Measurements from ENCODE around the gene TNFRSF21.

The TNFRSF21 gene

DNA sequence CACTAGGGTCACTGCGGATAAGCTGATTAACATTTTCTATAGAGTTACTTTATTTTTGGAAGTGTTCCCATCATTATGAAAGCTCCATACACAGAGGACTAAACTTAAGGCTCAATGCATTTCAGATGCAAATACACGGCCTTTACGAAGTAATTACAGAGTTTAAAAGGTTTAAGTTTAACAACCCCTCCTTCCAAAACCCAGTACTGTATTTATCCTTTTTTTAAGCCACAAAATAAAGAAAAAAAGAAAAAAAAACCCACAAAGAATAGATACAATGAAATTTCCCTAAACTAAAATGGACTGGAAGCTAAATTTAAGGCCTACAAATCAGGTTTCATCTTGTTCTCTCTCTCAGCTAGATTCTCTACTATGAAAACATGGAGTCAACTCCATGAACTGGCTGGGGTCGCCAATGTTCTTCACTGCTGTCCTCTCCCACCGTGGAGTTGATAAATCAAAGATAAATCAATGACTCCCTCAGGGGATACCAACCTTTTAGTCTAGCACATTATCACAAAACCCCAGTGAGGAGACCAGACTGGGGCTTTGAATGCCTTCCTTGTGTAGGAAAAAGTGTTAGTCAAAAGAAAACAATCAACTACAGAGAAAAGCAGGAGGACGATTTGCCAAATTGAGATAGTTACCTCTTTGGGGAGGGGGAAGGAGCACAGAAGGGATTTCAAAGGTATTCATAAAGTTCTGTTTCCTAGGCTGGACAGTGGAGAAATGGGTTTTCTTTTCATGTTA is 52.5 kb downstream of the TNFRSF21 start:
- no peaks in the 10 kb centered on the region for H3K27me3 ChIP-seq (replicated peaks; ENCODE audit: insufficient read depth, low read length)
- no peak overlapping the region for H3K9ac ChIP-seq (ENCODE audit: low read length)
- TF ChIP-seq, protein P1, sequence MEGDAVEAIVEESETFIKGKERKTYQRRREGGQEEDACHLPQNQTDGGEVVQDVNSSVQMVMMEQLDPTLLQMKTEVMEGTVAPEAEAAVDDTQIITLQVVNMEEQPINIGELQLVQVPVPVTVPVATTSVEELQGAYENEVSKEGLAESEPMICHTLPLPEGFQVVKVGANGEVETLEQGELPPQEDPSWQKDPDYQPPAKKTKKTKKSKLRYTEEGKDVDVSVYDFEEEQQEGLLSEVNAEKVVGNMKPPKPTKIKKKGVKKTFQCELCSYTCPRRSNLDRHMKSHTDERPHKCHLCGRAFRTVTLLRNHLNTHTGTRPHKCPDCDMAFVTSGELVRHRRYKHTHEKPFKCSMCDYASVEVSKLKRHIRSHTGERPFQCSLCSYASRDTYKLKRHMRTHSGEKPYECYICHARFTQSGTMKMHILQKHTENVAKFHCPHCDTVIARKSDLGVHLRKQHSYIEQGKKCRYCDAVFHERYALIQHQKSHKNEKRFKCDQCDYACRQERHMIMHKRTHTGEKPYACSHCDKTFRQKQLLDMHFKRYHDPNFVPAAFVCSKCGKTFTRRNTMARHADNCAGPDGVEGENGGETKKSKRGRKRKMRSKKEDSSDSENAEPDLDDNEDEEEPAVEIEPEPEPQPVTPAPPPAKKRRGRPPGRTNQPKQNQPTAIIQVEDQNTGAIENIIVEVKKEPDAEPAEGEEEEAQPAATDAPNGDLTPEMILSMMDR (IDR thresholded peaks at IDR 0.05; ENCODE audit: low read length): no peak
- H3K79me2 ChIP-seq (ENCODE audit: low read length): no peaks in the 10 kb centered on the region
- DNase-seq: no peak
- no peak overlapping the region for H3K4me3 ChIP-seq (ENCODE audit: low read length)
- no peaks in the 10 kb centered on the region for H3K9me2 ChIP-seq (replicated peaks; ENCODE audit: insufficient read depth, low read length)
- no peak overlapping the region for H2AFZ ChIP-seq (ENCODE audit: low read length)
- H3K36me3 ChIP-seq (replicated peaks; ENCODE audit: insufficient read depth, low read length): no peaks in the 10 kb centered on the region
- H4K20me1 ChIP-seq (ENCODE audit: insufficient read depth, low read length): no peaks in the 10 kb centered on the region
- no peaks in the 10 kb centered on the region for H3K9me3 ChIP-seq (replicated peaks; ENCODE audit: insufficient read depth, low read length)
- H3K4me1 ChIP-seq (ENCODE audit: low read length): no peaks in the 10 kb centered on the region
- H3K27ac ChIP-seq (ENCODE audit: low read length): no peak overlapping the region
- no peaks in the 10 kb centered on the region for H3F3A ChIP-seq (ENCODE audit: insufficient read depth, low read length)
- H3K4me2 ChIP-seq (ENCODE audit: low read depth, low read length): no peak overlapping the region

DNA sequence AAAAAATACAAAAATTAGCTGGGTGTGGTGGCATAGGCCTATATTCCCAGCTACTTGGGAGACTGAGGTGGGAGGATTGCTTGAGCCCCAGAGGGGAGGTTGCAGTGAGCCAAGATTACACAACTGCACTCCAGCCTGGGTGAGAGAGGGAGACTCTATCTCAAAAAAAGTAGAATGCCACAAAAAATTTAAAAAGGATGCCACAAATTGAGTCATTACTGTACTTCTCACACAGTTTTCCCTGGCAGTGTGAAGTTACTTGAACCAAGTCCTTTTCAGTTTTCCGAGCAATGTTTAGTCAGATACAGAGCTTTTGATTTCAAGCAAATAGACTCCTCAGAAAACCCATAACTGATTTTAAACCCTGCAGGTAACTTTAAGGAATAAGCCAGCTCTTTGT is 53.3 kb downstream of the TNFRSF21 start:
- no peak overlapping the region for H3K4me3 ChIP-seq (ENCODE audit: low read length)
- no peaks in the 10 kb centered on the region for H3K27me3 ChIP-seq (replicated peaks; ENCODE audit: insufficient read depth, low read length)
- no peak overlapping the region for H3K9ac ChIP-seq (ENCODE audit: low read length)
- H3K4me1 ChIP-seq (ENCODE audit: low read length): no peaks in the 10 kb centered on the region
- no peaks in the 10 kb centered on the region for H4K20me1 ChIP-seq (ENCODE audit: insufficient read depth, low read length)
- TF ChIP-seq EZH2 (optimal IDR thresholded peaks at IDR 0.05; ENCODE audit: low read depth, low read length): no peak
- TF ChIP-seq EZH2phosphoT487 (IDR thresholded peaks at IDR 0.05; ENCODE audit: low read length): no peak
- TF ChIP-seq, protein P1 (IDR thresholded peaks at IDR 0.05; ENCODE audit: low read length): no peak
- no peaks in the 10 kb centered on the region for H3K36me3 ChIP-seq (replicated peaks; ENCODE audit: insufficient read depth, low read length)
- H2AFZ ChIP-seq (ENCODE audit: low read length): no peak overlapping the region
- H3F3A ChIP-seq (ENCODE audit: insufficient read depth, low read length): no peaks in the 10 kb centered on the region
- H3K9me2 ChIP-seq (replicated peaks; ENCODE audit: insufficient read depth, low read length): no peaks in the 10 kb centered on the region
- no peak for DNase-seq
- no peak overlapping the region for H3K27ac ChIP-seq (ENCODE audit: low read length)
- no peaks in the 10 kb centered on the region for H3K79me2 ChIP-seq (ENCODE audit: low read length)
- no peaks in the 10 kb centered on the region for H3K9me3 ChIP-seq (replicated peaks; ENCODE audit: insufficient read depth, low read length)
- H3K4me2 ChIP-seq (ENCODE audit: low read depth, low read length): no peak overlapping the region

DNA sequence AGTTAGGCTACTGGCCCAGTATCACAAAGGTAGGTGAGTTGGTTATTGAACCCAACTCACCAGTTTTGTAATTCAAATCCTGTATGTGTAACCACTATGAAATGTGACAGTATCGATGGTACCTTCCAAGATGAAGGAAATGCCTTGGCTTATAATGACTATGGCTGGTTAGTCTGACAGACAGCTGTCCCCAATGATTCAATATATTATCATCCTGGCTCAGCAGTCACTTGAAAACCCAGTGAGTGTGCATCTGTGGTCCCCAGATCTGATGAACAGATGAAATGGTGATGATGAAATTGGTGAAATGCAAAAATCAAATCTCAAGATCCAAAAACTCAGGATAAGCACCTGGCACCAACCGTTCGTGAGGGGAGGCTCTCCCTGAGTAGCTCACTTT is 54.8 kb downstream of the TNFRSF21 start:
- H3F3A ChIP-seq (ENCODE audit: insufficient read depth, low read length): no peaks in the 10 kb centered on the region
- H3K9me2 ChIP-seq (replicated peaks; ENCODE audit: insufficient read depth, low read length): no peaks in the 10 kb centered on the region
- H3K9ac ChIP-seq (ENCODE audit: low read length): no peak overlapping the region
- H3K4me2 ChIP-seq (ENCODE audit: low read depth, low read length): no peak overlapping the region
- H3K36me3 ChIP-seq (replicated peaks; ENCODE audit: insufficient read depth, low read length): no peaks in the 10 kb centered on the region
- no peak for DNase-seq
- no peak overlapping the region for H2AFZ ChIP-seq (ENCODE audit: low read length)
- no peaks in the 10 kb centered on the region for H3K9me3 ChIP-seq (replicated peaks; ENCODE audit: insufficient read depth, low read length)
- H3K79me2 ChIP-seq (ENCODE audit: low read length): no peaks in the 10 kb centered on the region
- H3K27me3 ChIP-seq (replicated peaks; ENCODE audit: insufficient read depth, low read length): no peaks in the 10 kb centered on the region
- TF ChIP-seq EZH2phosphoT487 (IDR thresholded peaks at IDR 0.05; ENCODE audit: low read length) (no peak), EZH2 (optimal IDR thresholded peaks at IDR 0.05; ENCODE audit: low read depth, low read length) (no peak)
- TF ChIP-seq, protein P1 (IDR thresholded peaks at IDR 0.05; ENCODE audit: low read length): no peak
- no peaks in the 10 kb centered on the region for H4K20me1 ChIP-seq (ENCODE audit: insufficient read depth, low read length)
- no peak overlapping the region for H3K27ac ChIP-seq (ENCODE audit: low read length)
- H3K4me3 ChIP-seq (ENCODE audit: low read length): no peak overlapping the region
- no peaks in the 10 kb centered on the region for H3K4me1 ChIP-seq (ENCODE audit: low read length)
